Mucosa of rectum (tissue), 2 donors: ENCODE results near the gene CDKL1.

ENCODE experiments used
- H3K27ac ChIP-seq, 2 donors: one replicate each; pipeline ENCODE4 v1.7.0; 2013; ENCODE audit warnings: inconsistent platforms in 2 of 2, low read depth in 2 of 2, low read length in 2 of 2
- H3K27me3 ChIP-seq, 2 donors: one replicate each; pipeline ENCODE4 v1.7.0; 2013; ENCODE audit warnings: low read length in 2 of 2; ENCODE audit not compliant: control insufficient read depth in 2 of 2, insufficient read depth in 2 of 2
- H3K36me3 ChIP-seq, 2 donors: one replicate each; pipeline ENCODE4 v1.7.0; 2013; ENCODE audit warnings: low read length in 2 of 2; ENCODE audit not compliant: control insufficient read depth in 2 of 2, insufficient read depth in 2 of 2
- H3K4me1 ChIP-seq, 2 donors: one replicate each; pipeline ENCODE4 v1.7.0; 2013; ENCODE audit warnings: low read length in 2 of 2, mild to moderate bottlenecking in 1 of 2; ENCODE audit not compliant: control insufficient read depth in 2 of 2, insufficient read depth in 2 of 2
- H3K4me3 ChIP-seq, 2 donors: one replicate each; pipeline ENCODE4 v1.7.0; 2013; ENCODE audit warnings: low read length in 2 of 2
- H3K9ac ChIP-seq, 2 donors: one replicate each; pipeline ENCODE4 v1.7.0; 2013; ENCODE audit warnings: low read length in 2 of 2, low read depth in 1 of 2, mild to moderate bottlenecking in 1 of 2
- H3K9me3 ChIP-seq, 2 donors: one replicate each; pipeline ENCODE4 v1.7.0; 2013; ENCODE audit warnings: low read length in 2 of 2; ENCODE audit not compliant: control insufficient read depth in 2 of 2
- donor health status: healthy.
- donor health status: Normal muscosa, but diverticular disease.

CDKL1 gene

GRCh38 chr14:50303744-50304471 is 92.8 kb downstream of the CDKL1 start:
- Histone ChIP-seq H3K27me3 (no peaks in the 10 kb centered on the region), H3K4me3 (no peak overlapping the region), H3K9ac (no peak overlapping the region), H3K27ac (no peak overlapping the region), H3K36me3 (no peaks in the 10 kb centered on the region), H3K9me3 (no peaks in the 10 kb centered on the region), H3K4me1 (no peaks in the 10 kb centered on the region)

GRCh38 chr14:50301914-50302313 is 94.8 kb downstream of the CDKL1 start:
- H3K27ac ChIP-seq = no peak overlapping the region
- H3K36me3 ChIP-seq = no peaks in the 10 kb centered on the region
- no peaks in the 10 kb centered on the region for H3K27me3 ChIP-seq
- H3K4me3 ChIP-seq = no peak overlapping the region
- H3K9ac ChIP-seq = no peak overlapping the region
- no peaks in the 10 kb centered on the region for H3K4me1 ChIP-seq
- H3K9me3 ChIP-seq = no peaks in the 10 kb centered on the region

- Histone ChIP-seq H3K9ac (no peak overlapping the region), H3K36me3 (no peaks in the 10 kb centered on the region), H3K27ac (no peak overlapping the region), H3K4me3 (no peak overlapping the region), H3K9me3 (no peaks in the 10 kb centered on the region), H3K4me1 (no peaks in the 10 kb centered on the region), H3K27me3 (no peaks in the 10 kb centered on the region)
Measured at GRCh38 chr14:50299585-50299984, 97.1 kb downstream of the CDKL1 start.

GRCh38 chr14:50290306-50290705 is 106.4 kb downstream of the CDKL1 start:
- H3K9ac ChIP-seq = no peak overlapping the region
- no peaks in the 10 kb centered on the region for H3K9me3 ChIP-seq
- no peak overlapping the region for H3K4me3 ChIP-seq
- H3K27me3 ChIP-seq = no peaks in the 10 kb centered on the region
- H3K27ac ChIP-seq = no peak overlapping the region
- H3K36me3 ChIP-seq = peaks cover 3 to 7% of the 10 kb centered on the region in 2 donors
- H3K4me1 ChIP-seq = no peaks in the 10 kb centered on the region

- H3K36me3 ChIP-seq = no peaks in the 10 kb centered on the region
- no peak overlapping the region for H3K27ac ChIP-seq
- no peaks in the 10 kb centered on the region for H3K4me1 ChIP-seq
- no peak overlapping the region for H3K9ac ChIP-seq
- H3K9me3 ChIP-seq = no peaks in the 10 kb centered on the region
- H3K27me3 ChIP-seq = no peaks in the 10 kb centered on the region
- no peak overlapping the region for H3K4me3 ChIP-seq
Measured at GRCh38 chr14:50288146-50288545, 108.5 kb downstream of the CDKL1 start.

GRCh38 chr14:50285861-50286260 is 110.8 kb downstream of the CDKL1 start:
- Histone ChIP-seq H3K4me1 (no peaks in the 10 kb centered on the region), H3K9ac (no peak overlapping the region), H3K27me3 (no peaks in the 10 kb centered on the region), H3K27ac (no peak overlapping the region), H3K36me3 (no peaks in the 10 kb centered on the region), H3K4me3 (no peak overlapping the region), H3K9me3 (no peaks in the 10 kb centered on the region)
